H9 (cell line): ENCODE data around the gene IMMP2L. TPM values are rescaled to one million over a fixed set of nuclear protein-coding genes. Genes with fewer than 3 reads are reported as not detected.

ENCODE experiments used
- DNase-seq: peaks from one replicate; pipeline ENCODE4 v3.0.0-alpha.2; 2017
- H2AFZ ChIP-seq: one replicate; pipeline ENCODE4 v1.6.1; 2013; ENCODE audit warnings: mild to moderate bottlenecking, low read length, control low read depth, moderate library complexity
- H2AK5ac ChIP-seq: 2 replicates; pipeline ENCODE4 v1.6.1; 2013; ENCODE audit warnings: low read length, control low read depth, mixed read lengths; ENCODE audit not compliant: insufficient read length
- H2BK120ac ChIP-seq: one replicate; pipeline ENCODE4 v1.6.1; 2013; ENCODE audit warnings: low read depth, mild to moderate bottlenecking, low read length, control low read depth, inconsistent platforms; ENCODE audit not compliant: poor library complexity, severe bottlenecking
- H2BK12ac ChIP-seq: 2 replicates; pipeline ENCODE4 v1.6.1; 2013; ENCODE audit warnings: low read length, control low read depth, mixed read lengths, low read depth; ENCODE audit not compliant: insufficient read length
- H2BK15ac ChIP-seq: 2 replicates; pipeline ENCODE4 v1.6.1; 2013; ENCODE audit warnings: low read depth, low read length, control low read depth
- H2BK20ac ChIP-seq: one replicate; pipeline ENCODE4 v1.6.1; 2013; ENCODE audit warnings: low read depth, mild to moderate bottlenecking, low read length, control low read depth, inconsistent platforms; ENCODE audit not compliant: poor library complexity, severe bottlenecking
- H2BK5ac ChIP-seq: 2 replicates; pipeline ENCODE4 v1.6.1; 2013; ENCODE audit warnings: low read length, control low read depth, mixed read lengths; ENCODE audit not compliant: insufficient read length
- H3K14ac ChIP-seq: 2 replicates; pipeline ENCODE4 v1.6.1; 2013; ENCODE audit warnings: low read length, control low read depth; ENCODE audit not compliant: insufficient read depth
- H3K18ac ChIP-seq: 2 replicates; pipeline ENCODE4 v1.6.1; 2013; ENCODE audit warnings: low read depth, mild to moderate bottlenecking, mixed read lengths, low read length, control low read depth; ENCODE audit not compliant: insufficient read length
- H3K23ac ChIP-seq: 2 replicates; pipeline ENCODE4 v1.6.1; 2013; ENCODE audit warnings: low read length, control low read depth, mixed read lengths, low read depth; ENCODE audit not compliant: insufficient read length
- H3K23me2 ChIP-seq: 2 replicates; pipeline ENCODE4 v1.6.1; 2013; ENCODE audit warnings: low read depth, mild to moderate bottlenecking, mixed read lengths, low read length, control low read depth; ENCODE audit not compliant: insufficient read length, poor library complexity, severe bottlenecking
- H3K27ac ChIP-seq: 2 replicates; pipeline ENCODE4 v1.5.1; 2013; ENCODE audit warnings: low read length, control low read depth, mixed read lengths, low read depth; ENCODE audit not compliant: insufficient read length
- H3K27me3 ChIP-seq: 2 replicates; pipeline ENCODE4 v1.6.1; 2013; ENCODE audit warnings: low read length, control low read depth, inconsistent platforms; ENCODE audit not compliant: insufficient read depth
- H3K4ac ChIP-seq: 2 replicates; pipeline ENCODE4 v1.6.1; 2013; ENCODE audit warnings: low read depth, mild to moderate bottlenecking, control low read depth, inconsistent platforms, low read length, moderate library complexity
- H3K4me1 ChIP-seq: 2 replicates; pipeline ENCODE4 v1.6.1; 2013; ENCODE audit warnings: low read length, control low read depth, inconsistent platforms; ENCODE audit not compliant: insufficient read depth
- H3K4me2 ChIP-seq: 2 replicates; pipeline ENCODE4 v1.6.1; 2013; ENCODE audit warnings: low read length, control low read depth, mixed read lengths; ENCODE audit not compliant: insufficient read length, insufficient read depth
- H3K56ac ChIP-seq: 2 replicates; pipeline ENCODE4 v1.6.1; 2013; ENCODE audit warnings: low read depth, mild to moderate bottlenecking, mixed read lengths, low read length, control low read depth; ENCODE audit not compliant: insufficient read length
- H3K79me1 ChIP-seq: 2 replicates; pipeline ENCODE4 v1.6.1; 2013; ENCODE audit warnings: low read depth, mild to moderate bottlenecking, moderate library complexity, low read length, control low read depth, inconsistent platforms; ENCODE audit not compliant: insufficient read depth, poor library complexity, severe bottlenecking
- H3K79me2 ChIP-seq: 2 replicates; pipeline ENCODE4 v1.6.1; 2013; ENCODE audit warnings: low read length, control low read depth, inconsistent platforms; ENCODE audit not compliant: insufficient read depth
- H3K9ac ChIP-seq: 2 replicates; pipeline ENCODE4 v1.6.1; 2013; ENCODE audit warnings: low read length, control low read depth, mixed read lengths; ENCODE audit not compliant: insufficient read length; ENCODE audit errors: extremely low read depth
- H3K9me3 ChIP-seq: one replicate; pipeline ENCODE4 v1.6.1; 2013; ENCODE audit warnings: low read depth, low read length, inconsistent platforms; ENCODE audit not compliant: control insufficient read depth
- H3T11ph ChIP-seq: one replicate; pipeline ENCODE4 v1.6.1; 2013; ENCODE audit warnings: mild to moderate bottlenecking, low read length, control low read depth, inconsistent platforms
- H4K20me1 ChIP-seq: one replicate; pipeline ENCODE4 v1.6.1; 2013; ENCODE audit not compliant: control insufficient read depth, insufficient read length, insufficient read depth
- H4K5ac ChIP-seq: 2 replicates; pipeline ENCODE4 v1.6.1; 2013; ENCODE audit warnings: low read depth, mild to moderate bottlenecking, mixed read lengths, low read length, control low read depth; ENCODE audit not compliant: insufficient read length
- H4K8ac ChIP-seq: replicated peaks from 2 replicates; pipeline ENCODE4 v1.6.1; 2013; ENCODE audit warnings: low read length, control low read depth, mixed read lengths, low read depth; ENCODE audit not compliant: insufficient read length
- H4K91ac ChIP-seq: 2 replicates; pipeline ENCODE4 v1.6.1; 2013; ENCODE audit warnings: low read depth, mild to moderate bottlenecking, moderate library complexity, mixed read lengths, low read length, control low read depth; ENCODE audit not compliant: insufficient read length
- H3K27ac Mint-ChIP-seq, 3 experiments: 2 replicates in 2 of 3; 3 replicates in 1 of 3; pipeline ENCODE4 v1.8.0; 2020 to 2021; ENCODE audit warnings: mixed read lengths in 3 of 3, mild to moderate bottlenecking in 1 of 3, moderate library complexity in 1 of 3
- H3K27me3 Mint-ChIP-seq: 2 replicates; pipeline ENCODE4 v1.8.0; 2021; ENCODE audit warnings: low read depth, mild to moderate bottlenecking, moderate library complexity, mixed read lengths
- H3K36me3 Mint-ChIP-seq, 3 experiments: 2 replicates in 2 of 3; 3 replicates in 1 of 3; pipeline ENCODE4 v1.8.0; 2020 to 2021; ENCODE audit warnings: low read depth in 3 of 3, mixed read lengths in 3 of 3; ENCODE audit not compliant: insufficient read depth in 1 of 3
- H3K4me1 Mint-ChIP-seq, 2 experiments: 2 replicates each; pipeline ENCODE4 v1.8.0; 2020; ENCODE audit warnings: mixed read lengths in 2 of 2
- H3K4me3 Mint-ChIP-seq, 2 experiments: 2 replicates in 1 of 2; 3 replicates in 1 of 2; pipeline ENCODE4 v1.8.0; 2020 to 2021; ENCODE audit warnings: mild to moderate bottlenecking in 2 of 2, mixed read lengths in 2 of 2, moderate library complexity in 1 of 2
- H3K9me3 Mint-ChIP-seq, 2 experiments: 2 replicates in 1 of 2; 3 replicates in 1 of 2; pipeline ENCODE4 v1.8.0; 2020; ENCODE audit warnings: mild to moderate bottlenecking in 2 of 2, mixed read lengths in 2 of 2, moderate library complexity in 1 of 2
- CTCF ChIP-seq: fragments of 200-600 bp; sonication (generic); conservative IDR thresholded peaks from 3 replicates; pipeline ENCODE4 v1.8.0; 2021; ENCODE audit warnings: antibody characterized with exemption, mild to moderate bottlenecking
- WGBS: extraction: QIAGEN DNeasy Blood & Tissue Kit; methylation state at CpG from one replicate; pipeline ENCODE4 v1.1.7; 2013; ENCODE audit warnings: missing lambda C conversion rate, low lambda C conversion rate, mixed read lengths; ENCODE audit not compliant: insufficient read length; ENCODE audit errors: extremely low coverage; 5-methylcytosine and 5-hydroxymethylcytosine counted together
- total RNA-seq: library from RNA; stranded (reverse); gene quantifications from 2 replicates; pipeline ENCODE4 v1.2.1, GENCODE V29; 2021

The IMMP2L gene
- total RNA-seq, 1 experiment from 2014 or later, result 14.7 TPM

- H2BK5ac ChIP-seq, result no peak overlapping the region
- H2AK5ac ChIP-seq, result no peak overlapping the region
- Mint-ChIP-seq H3K9me3 (no peaks in the 10 kb centered on the region), H3K27ac (no peak overlapping the region; a peak in 1 of 7 replicates), H3K36me3 (no peaks in the 10 kb centered on the region), H3K27me3 (no peaks in the 10 kb centered on the region), H3K4me3 (no peak overlapping the region), H3K4me1 (peaks cover 15 to 21% of the 10 kb centered on the region in 2 experiments)
- no peak for DNase-seq
- H2BK20ac ChIP-seq, result no peak overlapping the region
- no peak overlapping the region for H3K27ac ChIP-seq
- no peak overlapping the region for H3T11ph ChIP-seq
- no peak overlapping the region for H3K18ac ChIP-seq
- H3K9ac ChIP-seq, result no peak overlapping the region
- no peaks in the 10 kb centered on the region; the same call in 1 of the 2 replicates for H3K4me1 ChIP-seq
- H4K20me1 ChIP-seq, result no peaks in the 10 kb centered on the region
- no peak overlapping the region for H2BK120ac ChIP-seq
- H4K8ac ChIP-seq, result no peak overlapping the region
- no peak overlapping the region for H4K5ac ChIP-seq
- H3K4ac ChIP-seq, result no peak overlapping the region
- no peak overlapping the region for H2BK12ac ChIP-seq
- no peaks in the 10 kb centered on the region for H3K23me2 ChIP-seq
- no peak overlapping the region for H3K4me2 ChIP-seq
- no peak overlapping the region for H2AFZ ChIP-seq
- no peak for TF ChIP-seq CTCF
- H3K79me2 ChIP-seq, result no peaks in the 10 kb centered on the region
- H3K9me3 ChIP-seq, result no peaks in the 10 kb centered on the region
- H4K91ac ChIP-seq, result no peak overlapping the region
- H3K14ac ChIP-seq, result no peak overlapping the region
- H3K56ac ChIP-seq, result no peak overlapping the region
- H3K27me3 ChIP-seq, result no peaks in the 10 kb centered on the region
- no peak overlapping the region for H3K23ac ChIP-seq
- H2BK15ac ChIP-seq, result no peak overlapping the region
- no CpG with 5 or more reads among the region's 4 CpGs for WGBS
- H3K79me1 ChIP-seq, result no peaks in the 10 kb centered on the region
Observed at GRCh38 chr7:111264111-111264868, 298.0 kb downstream of the IMMP2L start.
